OCI-LY7 (cell line): Measurements from ENCODE around the gene CCAR1. TPM values are rescaled to one million over a fixed set of nuclear protein-coding genes. Genes with fewer than 3 reads are reported as not detected.

Experiments
- BruUV-seq: library from RNA; stranded (reverse); fragments of 400-500 nt; replicated peaks from 2 replicates; lab custom pipeline; 2021; lab: Mats Ljungman, UMichigan
- CTCF ChIA-PET: fragments of 300-600 bp; sonication (Branson Sonifier 250); formaldehyde crosslinking; loops from one replicate; lab custom pipeline; 2022; ENCODE audit warnings: antibody characterized with exemption; ENCODE audit not compliant: unreplicated experiment; lab: Charles Lee
- POLR2A ChIA-PET: fragments of 300-600 bp; sonication (Branson Sonifier 250); formaldehyde crosslinking; loops from one replicate; lab custom pipeline; 2022; ENCODE audit warnings: antibody characterized with exemption; lab: Charles Lee
- DNase-seq: peaks from one replicate; pipeline ENCODE4 v3.0.0-alpha.2; 2015; ENCODE audit warnings: low spot score
- H2AFZ ChIP-seq: fragments of 200-600 bp; sonication (generic), shearing (Covaris generic); 2 replicates; pipeline ENCODE4 v1.6.1; 2014; ENCODE audit warnings: mild to moderate bottlenecking, antibody characterized with exemption, low read length, moderate library complexity
- H3K27ac ChIP-seq: fragments of 200-600 bp; sonication (generic); 2 replicates; pipeline ENCODE4 v1.5.1; 2014; ENCODE audit warnings: mixed run types, low read depth, mild to moderate bottlenecking, moderate library complexity, low read length, inconsistent platforms; ENCODE audit not compliant: poor library complexity, severe bottlenecking
- H3K36me3 ChIP-seq: fragments of 200-600 bp; sonication (generic); 2 replicates; pipeline ENCODE4 v1.6.1; 2014; ENCODE audit warnings: mild to moderate bottlenecking, antibody characterized with exemption, low read length, moderate library complexity, mixed read lengths; ENCODE audit not compliant: insufficient read depth
- H3K4me1 ChIP-seq: fragments of 200-600 bp; sonication (generic); 2 replicates; pipeline ENCODE4 v1.5.1; 2014; ENCODE audit warnings: mild to moderate bottlenecking, low read length; ENCODE audit not compliant: insufficient read depth, poor library complexity, severe bottlenecking
- H3K4me2 ChIP-seq: fragments of 200-600 bp; sonication (generic); 2 replicates; pipeline ENCODE4 v1.6.1; 2014; ENCODE audit warnings: mild to moderate bottlenecking, low read length
- H3K4me3 ChIP-seq: fragments of 200-600 bp; sonication (generic); 2 replicates; pipeline ENCODE4 v1.5.1; 2014; ENCODE audit warnings: mild to moderate bottlenecking, low read depth, low read length; ENCODE audit not compliant: poor library complexity, severe bottlenecking
- H3K79me2 ChIP-seq: fragments of 200-600 bp; sonication (generic); 2 replicates; pipeline ENCODE4 v1.6.1; 2016; ENCODE audit warnings: low read depth, mild to moderate bottlenecking, low read length, moderate library complexity, mixed read lengths; ENCODE audit not compliant: insufficient read depth
- H3K9me2 ChIP-seq: fragments of 200-600 bp; sonication (generic); 2 replicates; pipeline ENCODE4 v1.6.1; 2016; ENCODE audit warnings: mild to moderate bottlenecking, low read length, mixed read lengths; ENCODE audit not compliant: insufficient read depth
- H3K9me3 ChIP-seq: fragments of 200-600 bp; sonication (generic); 2 replicates; pipeline ENCODE4 v1.6.1; 2014; ENCODE audit warnings: mild to moderate bottlenecking, mixed run types, low read length, mixed read lengths
- H4K20me1 ChIP-seq: fragments of 200-600 bp; sonication (generic); 2 replicates; pipeline ENCODE4 v1.6.1; 2014; ENCODE audit warnings: mild to moderate bottlenecking, antibody characterized with exemption, low read length, moderate library complexity, mixed read lengths; ENCODE audit not compliant: insufficient read depth
- CTCF ChIP-seq: fragments of 200-600 bp; sonication (generic); conservative IDR thresholded peaks from 2 replicates; pipeline ENCODE4 v1.5.1; 2014; ENCODE audit warnings: mild to moderate bottlenecking, antibody characterized with exemption, low read length, moderate library complexity, mixed read lengths
- EZH2phosphoT487 ChIP-seq: fragments of 200-600 bp; sonication (generic); IDR thresholded peaks from 2 replicates; pipeline ENCODE4 v1.6.1; 2018; ENCODE audit warnings: low read depth, borderline replicate concordance, mild to moderate bottlenecking, mixed run types, antibody characterized with exemption, low read length, moderate library complexity, mixed read lengths
- intact Hi-C: fragments of 100-400 bp; cut with micrococcal nuclease; formaldehyde crosslinking; loops from one replicate; pipeline ENCODE4 v1.10.0; 2022; ENCODE audit not compliant: unreplicated experiment
- total RNA-seq, 2 experiments: library from RNA; depleted of rRNA in 1 of 2; stranded (reverse); fragments of >200 nt in 1 of 2; shearing (Covaris generic) in 1 of 2; gene quantifications; 2 replicates each; pipeline ENCODE4 v1.2.3, GENCODE V29; 2014 to 2022

Gene CCAR1
- total RNA-seq, 2 experiments from 2014 or later, result 66.3 to 126 TPM

- Histone ChIP-seq H3K4me1 (no peaks in the 10 kb centered on the region), H3K4me2 (no peak overlapping the region), H2AFZ (no peak overlapping the region), H4K20me1 (no peaks in the 10 kb centered on the region), H3K79me2 (no peaks in the 10 kb centered on the region), H3K27ac (no peak overlapping the region), H3K4me3 (no peak overlapping the region), H3K36me3 (peaks cover 64% of the 10 kb centered on the region), H3K9me2 (no peaks in the 10 kb centered on the region), H3K9me3 (no peaks in the 10 kb centered on the region)
- TF ChIP-seq EZH2phosphoT487 (no peak), CTCF (no peak)
- intact Hi-C loops, result no loop called here
- ChIA-PET POLR2A (interaction anchor here (0.6 kb wide), 1 partner anchor 17 kb away, joined by 3 read pairs; no protein-coding TSS in a partner anchor), CTCF (no interaction called here)
- no TSS peak for BruUV-seq
- no peak for DNase-seq
These were observed 75.0 kb downstream of the CCAR1 start for GRCh38 chr10:68795886-68796532.

GRCh38 chr10:68796605-68797004 is 75.6 kb downstream of the CCAR1 start:
- CTCF ChIA-PET, result no interaction called here
- intact Hi-C loops, result no loop called here
- Histone ChIP-seq H3K9me2 (no peaks in the 10 kb centered on the region), H3K79me2 (no peaks in the 10 kb centered on the region), H3K9me3 (no peaks in the 10 kb centered on the region), H3K27ac (no peak overlapping the region), H3K4me3 (no peak overlapping the region), H2AFZ (no peak overlapping the region), H3K4me2 (no peak overlapping the region), H3K36me3 (peaks cover 59% of the 10 kb centered on the region), H3K4me1 (no peaks in the 10 kb centered on the region), H4K20me1 (peaks cover 4% of the 10 kb centered on the region; the same call in 1 of the 2 replicates)
- TF ChIP-seq CTCF (no peak), EZH2phosphoT487 (no peak)
- BruUV-seq, result no TSS peak
- no peak for DNase-seq
- POLR2A ChIA-PET, result interaction anchor here (0.7 kb wide), 1 partner anchor 586 kb away, joined by 3 read pairs; no protein-coding TSS in a partner anchor

DNA sequence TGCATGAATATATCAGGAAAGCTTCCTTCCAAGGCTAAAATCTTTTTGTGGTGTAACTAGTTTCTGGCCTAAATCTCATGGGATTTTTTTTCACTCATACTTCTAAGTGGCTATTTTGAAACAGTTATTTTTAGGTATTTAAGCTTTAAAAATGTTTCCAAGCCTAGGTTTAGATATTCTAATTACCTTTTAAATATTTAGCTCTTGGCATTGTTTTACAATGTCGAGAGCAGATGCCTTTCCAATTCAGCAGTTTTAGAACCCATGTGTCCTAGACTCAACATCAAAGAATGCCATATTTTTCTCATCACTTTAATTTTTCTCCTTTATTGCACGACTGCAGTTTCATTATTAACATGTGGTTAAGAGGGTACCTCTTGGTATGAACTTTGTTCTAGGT is 79.2 kb downstream of the CCAR1 start:
- no TSS peak for BruUV-seq
- intact Hi-C loops, result no loop called here
- CTCF ChIA-PET, result no interaction called here
- Histone ChIP-seq H2AFZ (no peak overlapping the region), H3K4me2 (no peak overlapping the region), H3K36me3 (peaks cover 28% of the 10 kb centered on the region), H3K9me3 (no peaks in the 10 kb centered on the region), H3K9me2 (no peaks in the 10 kb centered on the region), H3K4me3 (no peak overlapping the region), H3K27ac (no peak overlapping the region), H3K4me1 (no peaks in the 10 kb centered on the region), H4K20me1 (peaks cover 4% of the 10 kb centered on the region; the same call in 1 of the 2 replicates), H3K79me2 (no peaks in the 10 kb centered on the region)
- TF ChIP-seq CTCF, result no peak
- no peak for TF ChIP-seq EZH2phosphoT487
- POLR2A ChIA-PET, result interaction anchor here (0.6 to 1.4 kb wide), 6 partner anchors 10 to 1630 kb away, joined by 3 to 5 read pairs (median 3); no protein-coding TSS in a partner anchor
- no peak for DNase-seq
